ENCODE measurements around the gene NDUFAF8. TPM values are rescaled to one million over a fixed set of nuclear protein-coding genes. Genes with fewer than 3 reads are reported as not detected.

Gene NDUFAF8
- total and polyA plus RNA-seq, 10 of the 15 experiments (the other 5 are each of a cell fraction or from before 2014, with no cell fraction given) = 22.0 to 307 (median 106) TPM

DNA sequence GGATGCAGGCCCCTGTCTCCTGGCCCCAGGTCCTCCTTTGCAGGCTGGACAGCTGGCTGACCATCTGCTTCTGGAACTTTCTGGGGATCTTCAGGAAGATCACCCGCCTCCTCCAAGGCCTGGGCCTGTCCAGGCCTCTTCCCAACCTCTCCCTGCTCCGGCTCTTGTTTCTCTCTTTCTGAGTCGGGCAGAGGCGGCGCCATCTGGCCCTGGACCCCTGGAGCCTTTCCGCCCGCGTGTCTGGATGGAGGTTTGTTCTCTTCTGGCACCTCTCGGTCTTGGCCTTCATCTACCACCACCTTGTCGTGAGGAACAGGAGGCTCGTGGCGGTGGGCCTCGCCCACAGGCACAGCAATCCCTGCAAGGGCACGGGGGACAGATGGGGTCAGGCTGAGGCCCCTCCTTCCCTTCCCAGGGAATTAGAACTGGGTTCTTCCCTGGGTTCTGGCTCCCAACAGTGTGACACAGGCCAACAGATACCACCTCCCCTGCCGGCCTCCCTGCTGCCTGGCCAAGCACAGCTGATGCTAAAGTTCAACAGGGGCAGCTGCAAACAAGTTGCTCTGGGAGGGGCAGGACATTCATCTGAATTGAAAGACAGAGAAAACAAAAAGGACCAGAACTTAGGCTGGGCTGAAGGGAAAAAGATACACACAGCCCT lies 13.3 kb downstream of the NDUFAF8 start (continued):
- TF ChIP-seq, protein P1, sequence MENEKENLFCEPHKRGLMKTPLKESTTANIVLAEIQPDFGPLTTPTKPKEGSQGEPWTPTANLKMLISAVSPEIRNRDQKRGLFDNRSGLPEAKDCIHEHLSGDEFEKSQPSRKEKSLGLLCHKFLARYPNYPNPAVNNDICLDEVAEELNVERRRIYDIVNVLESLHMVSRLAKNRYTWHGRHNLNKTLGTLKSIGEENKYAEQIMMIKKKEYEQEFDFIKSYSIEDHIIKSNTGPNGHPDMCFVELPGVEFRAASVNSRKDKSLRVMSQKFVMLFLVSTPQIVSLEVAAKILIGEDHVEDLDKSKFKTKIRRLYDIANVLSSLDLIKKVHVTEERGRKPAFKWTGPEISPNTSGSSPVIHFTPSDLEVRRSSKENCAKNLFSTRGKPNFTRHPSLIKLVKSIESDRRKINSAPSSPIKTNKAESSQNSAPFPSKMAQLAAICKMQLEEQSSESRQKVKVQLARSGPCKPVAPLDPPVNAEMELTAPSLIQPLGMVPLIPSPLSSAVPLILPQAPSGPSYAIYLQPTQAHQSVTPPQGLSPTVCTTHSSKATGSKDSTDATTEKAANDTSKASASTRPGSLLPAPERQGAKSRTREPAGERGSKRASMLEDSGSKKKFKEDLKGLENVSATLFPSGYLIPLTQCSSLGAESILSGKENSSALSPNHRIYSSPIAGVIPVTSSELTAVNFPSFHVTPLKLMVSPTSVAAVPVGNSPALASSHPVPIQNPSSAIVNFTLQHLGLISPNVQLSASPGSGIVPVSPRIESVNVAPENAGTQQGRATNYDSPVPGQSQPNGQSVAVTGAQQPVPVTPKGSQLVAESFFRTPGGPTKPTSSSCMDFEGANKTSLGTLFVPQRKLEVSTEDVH (IDR thresholded peaks at IDR 0.05; ENCODE audit: low read depth, partially characterized antibody) = no peak
- TF ChIP-seq, protein P2, sequence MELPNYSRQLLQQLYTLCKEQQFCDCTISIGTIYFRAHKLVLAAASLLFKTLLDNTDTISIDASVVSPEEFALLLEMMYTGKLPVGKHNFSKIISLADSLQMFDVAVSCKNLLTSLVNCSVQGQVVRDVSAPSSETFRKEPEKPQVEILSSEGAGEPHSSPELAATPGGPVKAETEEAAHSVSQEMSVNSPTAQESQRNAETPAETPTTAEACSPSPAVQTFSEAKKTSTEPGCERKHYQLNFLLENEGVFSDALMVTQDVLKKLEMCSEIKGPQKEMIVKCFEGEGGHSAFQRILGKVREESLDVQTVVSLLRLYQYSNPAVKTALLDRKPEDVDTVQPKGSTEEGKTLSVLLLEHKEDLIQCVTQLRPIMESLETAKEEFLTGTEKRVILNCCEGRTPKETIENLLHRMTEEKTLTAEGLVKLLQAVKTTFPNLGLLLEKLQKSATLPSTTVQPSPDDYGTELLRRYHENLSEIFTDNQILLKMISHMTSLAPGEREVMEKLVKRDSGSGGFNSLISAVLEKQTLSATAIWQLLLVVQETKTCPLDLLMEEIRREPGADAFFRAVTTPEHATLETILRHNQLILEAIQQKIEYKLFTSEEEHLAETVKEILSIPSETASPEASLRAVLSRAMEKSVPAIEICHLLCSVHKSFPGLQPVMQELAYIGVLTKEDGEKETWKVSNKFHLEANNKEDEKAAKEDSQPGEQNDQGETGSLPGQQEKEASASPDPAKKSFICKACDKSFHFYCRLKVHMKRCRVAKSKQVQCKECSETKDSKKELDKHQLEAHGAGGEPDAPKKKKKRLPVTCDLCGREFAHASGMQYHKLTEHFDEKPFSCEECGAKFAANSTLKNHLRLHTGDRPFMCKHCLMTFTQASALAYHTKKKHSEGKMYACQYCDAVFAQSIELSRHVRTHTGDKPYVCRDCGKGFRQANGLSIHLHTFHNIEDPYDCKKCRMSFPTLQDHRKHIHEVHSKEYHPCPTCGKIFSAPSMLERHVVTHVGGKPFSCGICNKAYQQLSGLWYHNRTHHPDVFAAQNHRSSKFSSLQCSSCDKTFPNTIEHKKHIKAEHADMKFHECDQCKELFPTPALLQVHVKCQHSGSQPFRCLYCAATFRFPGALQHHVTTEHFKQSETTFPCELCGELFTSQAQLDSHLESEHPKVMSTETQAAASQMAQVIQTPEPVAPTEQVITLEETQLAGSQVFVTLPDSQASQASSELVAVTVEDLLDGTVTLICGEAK (IDR thresholded peaks at IDR 0.05; ENCODE audit: borderline replicate concordance) = no peak
- TF ChIP-seq BMI1 (IDR thresholded peaks at IDR 0.05; ENCODE audit: borderline replicate concordance) (no peak), SP1 (IDR thresholded peaks at IDR 0.05; ENCODE audit: low read depth, low read length) (no peak), RUNX3 (IDR thresholded peaks at IDR 0.05; ENCODE audit: low read length) (no peak), SMC3 (IDR thresholded peaks at IDR 0.05; ENCODE audit: borderline replicate concordance, low read length) (no peak), TCF3 (IDR thresholded peaks at IDR 0.05; ENCODE audit: borderline replicate concordance, insufficient read depth, low read depth, low read length) (no peak), BACH1 (IDR thresholded peaks at IDR 0.05; ENCODE audit: borderline replicate concordance) (no peak), STAT3 (IDR thresholded peaks at IDR 0.05; ENCODE audit: low read depth, low read length) (no peak), BCL11A (IDR thresholded peaks at IDR 0.05; ENCODE audit: low read depth, low read length) (no peak)
- TF ChIP-seq, protein P3, sequence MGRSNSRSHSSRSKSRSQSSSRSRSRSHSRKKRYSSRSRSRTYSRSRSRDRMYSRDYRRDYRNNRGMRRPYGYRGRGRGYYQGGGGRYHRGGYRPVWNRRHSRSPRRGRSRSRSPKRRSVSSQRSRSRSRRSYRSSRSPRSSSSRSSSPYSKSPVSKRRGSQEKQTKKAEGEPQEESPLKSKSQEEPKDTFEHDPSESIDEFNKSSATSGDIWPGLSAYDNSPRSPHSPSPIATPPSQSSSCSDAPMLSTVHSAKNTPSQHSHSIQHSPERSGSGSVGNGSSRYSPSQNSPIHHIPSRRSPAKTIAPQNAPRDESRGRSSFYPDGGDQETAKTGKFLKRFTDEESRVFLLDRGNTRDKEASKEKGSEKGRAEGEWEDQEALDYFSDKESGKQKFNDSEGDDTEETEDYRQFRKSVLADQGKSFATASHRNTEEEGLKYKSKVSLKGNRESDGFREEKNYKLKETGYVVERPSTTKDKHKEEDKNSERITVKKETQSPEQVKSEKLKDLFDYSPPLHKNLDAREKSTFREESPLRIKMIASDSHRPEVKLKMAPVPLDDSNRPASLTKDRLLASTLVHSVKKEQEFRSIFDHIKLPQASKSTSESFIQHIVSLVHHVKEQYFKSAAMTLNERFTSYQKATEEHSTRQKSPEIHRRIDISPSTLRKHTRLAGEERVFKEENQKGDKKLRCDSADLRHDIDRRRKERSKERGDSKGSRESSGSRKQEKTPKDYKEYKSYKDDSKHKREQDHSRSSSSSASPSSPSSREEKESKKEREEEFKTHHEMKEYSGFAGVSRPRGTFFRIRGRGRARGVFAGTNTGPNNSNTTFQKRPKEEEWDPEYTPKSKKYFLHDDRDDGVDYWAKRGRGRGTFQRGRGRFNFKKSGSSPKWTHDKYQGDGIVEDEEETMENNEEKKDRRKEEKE (IDR thresholded peaks at IDR 0.05) = no peak

All from GM12878 (cell line).